Measurements from ENCODE around the gene MACROD2.

Gene MACROD2

GRCh38 chr20:14062786-14063185 lies 67.5 kb downstream of the MACROD2 start:
- DNase-seq, result peak; percentile 28

DNA sequence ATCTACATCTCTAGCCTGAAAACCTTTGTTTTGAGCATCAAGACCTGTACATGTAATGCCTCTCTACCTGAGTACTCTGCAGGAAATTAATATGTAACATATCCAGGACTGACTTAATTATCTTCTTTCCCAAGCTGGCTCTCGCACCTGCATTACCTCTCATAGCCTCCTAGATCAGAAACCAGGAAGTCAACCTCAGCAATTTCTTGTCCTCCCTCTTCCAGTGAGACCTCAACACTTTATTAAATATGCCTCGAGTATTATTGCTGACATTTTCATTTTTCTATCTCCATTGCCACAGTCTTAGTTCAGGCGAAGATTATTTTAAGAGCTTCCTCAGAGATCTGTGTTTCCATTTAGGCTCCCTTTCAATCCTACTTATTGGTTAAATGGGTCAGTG lies 69.0 kb downstream of the MACROD2 start:
- no peak for DNase-seq

GRCh38 chr20:14064921-14065320 lies 69.6 kb downstream of the MACROD2 start:
- DNase-seq, result no peak

DNA sequence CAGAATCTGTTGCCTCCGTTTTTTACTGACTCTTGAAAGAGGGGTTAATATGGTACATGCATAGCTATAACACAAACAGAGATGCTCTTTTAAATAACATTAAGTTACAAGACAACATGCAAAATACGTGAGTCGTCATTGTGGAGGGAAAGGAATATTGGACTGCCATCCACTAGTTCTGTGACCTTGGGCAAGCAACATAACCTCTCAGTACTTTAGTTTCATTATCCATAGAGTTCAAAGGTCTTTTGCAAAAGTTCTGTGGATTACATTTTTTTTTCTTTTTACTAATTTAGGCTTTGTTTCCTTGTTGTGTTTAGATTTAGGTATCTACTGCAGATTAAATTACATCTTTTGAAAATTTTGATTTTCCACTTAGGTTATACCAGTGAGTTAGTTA lies 70.5 kb downstream of the MACROD2 start:
- no peak for DNase-seq

- DNase-seq, result no peak
Observed at GRCh38 chr20:14067603-14068002, 72.3 kb downstream of the MACROD2 start.

GRCh38 chr20:14069796-14070195 lies 74.5 kb downstream of the MACROD2 start:
- peak; percentile 74 for DNase-seq

GRCh38 chr20:14093652-14094051 lies 98.3 kb downstream of the MACROD2 start:
- no peak for DNase-seq

DNA sequence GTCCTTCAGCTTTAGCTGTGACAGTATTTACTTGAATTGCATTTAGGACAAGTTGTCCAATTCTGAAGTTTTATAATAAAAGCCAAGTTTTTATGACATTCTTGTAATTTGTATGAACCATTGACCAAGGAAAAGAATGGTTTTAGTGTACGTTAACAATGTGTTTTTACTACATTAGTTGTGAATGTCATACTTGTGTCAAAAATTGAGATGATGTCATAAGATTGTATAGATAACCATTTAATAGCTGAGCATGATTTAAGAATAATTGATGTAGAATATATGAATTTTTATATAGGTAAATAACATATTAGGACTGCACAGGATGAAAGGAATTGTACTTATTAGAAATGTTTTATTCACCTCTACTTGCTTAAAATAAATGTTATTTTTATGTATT lies 102.9 kb downstream of the MACROD2 start:
- DNase-seq, result no peak

- DNase-seq, result no peak
Observed at GRCh38 chr20:14113416-14113815, 118.1 kb downstream of the MACROD2 start.

DNA sequence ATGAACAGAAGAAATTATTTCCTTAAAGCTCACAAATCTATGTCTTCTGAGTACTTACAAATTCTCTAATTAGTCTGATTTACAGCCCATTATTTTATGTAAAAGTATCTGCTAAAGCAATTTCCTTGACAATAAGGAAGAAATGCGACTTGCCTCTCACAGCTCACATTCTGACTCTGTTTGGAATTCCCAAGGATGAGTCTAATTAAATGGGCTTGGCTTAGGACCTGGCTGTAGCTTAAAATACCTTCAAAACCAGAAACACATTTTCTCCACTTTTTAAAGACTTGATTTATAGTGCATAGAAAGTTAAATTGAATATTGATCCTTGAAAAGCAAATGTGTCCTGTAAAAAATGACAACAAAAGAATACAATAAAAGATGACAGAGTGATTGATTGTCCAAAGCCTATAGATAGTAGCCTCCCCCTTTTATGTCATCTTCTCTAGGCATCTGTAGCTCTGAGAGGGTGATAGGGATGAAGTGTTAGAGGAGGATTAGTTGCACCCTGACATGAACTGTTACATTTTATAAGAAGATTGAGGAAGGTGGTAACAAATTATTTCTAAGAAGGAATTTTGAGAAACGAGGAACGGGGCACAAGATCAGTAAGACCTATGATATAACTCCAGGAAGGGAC lies 118.9 kb downstream of the MACROD2 start:
- no peak for DNase-seq

DNA sequence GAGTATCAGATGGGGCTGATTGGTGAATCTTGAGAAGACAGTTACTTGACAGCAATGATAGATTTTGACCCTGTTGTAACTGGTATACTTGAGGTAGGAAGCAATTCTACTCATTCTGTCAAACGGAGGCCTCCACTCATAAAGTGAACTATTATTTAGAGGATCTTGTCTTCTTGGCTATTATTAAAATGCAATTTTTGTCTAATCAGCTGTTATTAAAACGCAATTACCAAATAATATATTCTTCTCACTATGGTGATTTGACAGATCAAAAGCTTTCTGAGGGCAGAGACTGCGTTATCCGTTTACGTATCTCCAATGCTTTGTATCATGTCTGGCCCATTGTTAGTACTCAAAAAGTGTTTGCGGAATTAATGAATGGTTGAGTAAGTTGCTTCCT lies 120.7 kb downstream of the MACROD2 start:
- DNase-seq, result no peak

- DNase-seq, result peak; percentile 2
Observed at GRCh38 chr20:14117768-14118167, 122.5 kb downstream of the MACROD2 start.

GRCh38 chr20:14126856-14127255 lies 131.5 kb downstream of the MACROD2 start:
- DNase-seq, result no peak

- DNase-seq, result no peak
Observed at GRCh38 chr20:14127514-14128223, 132.4 kb downstream of the MACROD2 start.

DNA sequence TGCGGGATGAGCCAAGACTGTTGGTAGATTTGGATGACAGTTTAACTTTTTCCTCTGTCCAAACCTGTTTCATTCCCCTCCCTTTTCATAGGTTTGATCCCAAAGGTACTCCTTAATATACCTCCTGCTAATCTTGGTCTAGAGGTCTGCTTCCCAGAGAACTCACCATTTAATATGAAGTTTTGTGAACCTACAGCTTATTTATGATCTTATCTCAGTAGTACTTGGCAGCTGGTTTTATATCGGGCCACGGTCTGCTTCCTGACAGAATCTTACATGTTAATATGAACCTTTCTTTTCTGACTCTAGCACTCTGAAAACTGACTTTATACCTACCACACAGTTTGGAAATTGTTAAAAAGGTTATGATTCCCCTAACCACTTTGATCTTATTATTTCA lies 138.7 kb downstream of the MACROD2 start:
- no peak for DNase-seq

DNA sequence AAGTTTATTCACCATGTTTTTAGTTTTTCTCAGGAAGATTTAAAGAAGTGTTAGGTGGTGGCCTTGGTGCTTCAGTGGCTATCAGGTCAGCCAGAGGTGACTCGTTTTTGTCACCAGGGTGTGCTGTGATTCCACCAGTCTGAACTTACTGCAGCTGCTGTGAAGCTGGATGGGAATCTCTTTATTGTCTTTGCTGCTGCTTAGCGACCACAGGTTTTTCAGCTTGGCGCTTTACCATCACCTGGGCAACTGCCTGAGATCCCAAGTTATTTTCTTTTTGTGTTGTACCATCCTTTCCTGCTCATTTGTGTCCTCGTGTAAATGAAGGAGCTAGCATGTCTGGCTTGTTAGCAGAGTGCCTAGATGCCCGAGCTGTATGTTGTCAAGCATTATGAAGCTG lies 146.9 kb downstream of the MACROD2 start:
- peak; percentile 32 for DNase-seq

DNA sequence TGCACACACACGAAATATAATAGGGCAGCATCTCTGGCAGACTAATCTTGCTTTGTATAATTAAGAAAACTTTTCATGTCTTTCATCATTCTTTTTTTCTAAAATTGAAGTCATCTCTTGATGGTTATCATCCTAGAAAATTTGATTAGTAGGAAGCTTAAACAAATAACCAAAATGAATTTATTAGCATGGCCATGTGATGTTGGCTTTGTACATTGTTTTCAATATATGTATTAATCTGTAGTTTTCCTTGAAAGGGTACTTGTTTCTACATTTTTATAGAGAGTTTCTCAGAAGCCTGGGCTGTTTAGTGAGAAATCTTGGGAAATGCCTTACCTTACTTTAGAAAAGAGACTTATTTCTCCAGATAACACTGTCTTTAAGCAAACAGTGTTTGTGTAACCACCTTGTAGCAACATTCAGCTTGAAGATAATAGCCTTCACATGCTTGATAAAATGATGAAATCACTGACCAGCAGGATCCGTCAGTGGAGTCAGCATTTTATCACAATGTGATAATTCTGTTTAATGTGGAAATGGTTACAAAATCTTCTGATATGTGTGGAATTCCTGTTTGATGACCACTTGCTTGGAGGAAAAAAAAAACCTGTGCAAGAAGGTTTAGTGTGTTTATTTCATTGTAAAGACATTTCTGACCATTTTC lies 147.8 kb downstream of the MACROD2 start:
- DNase-seq, result peak; percentile 25

- DNase-seq, result no peak
Observed at GRCh38 chr20:14148042-14148441, 152.7 kb downstream of the MACROD2 start.

- no peak for DNase-seq
Observed at GRCh38 chr20:14155361-14155760, 160.0 kb downstream of the MACROD2 start.

DNA sequence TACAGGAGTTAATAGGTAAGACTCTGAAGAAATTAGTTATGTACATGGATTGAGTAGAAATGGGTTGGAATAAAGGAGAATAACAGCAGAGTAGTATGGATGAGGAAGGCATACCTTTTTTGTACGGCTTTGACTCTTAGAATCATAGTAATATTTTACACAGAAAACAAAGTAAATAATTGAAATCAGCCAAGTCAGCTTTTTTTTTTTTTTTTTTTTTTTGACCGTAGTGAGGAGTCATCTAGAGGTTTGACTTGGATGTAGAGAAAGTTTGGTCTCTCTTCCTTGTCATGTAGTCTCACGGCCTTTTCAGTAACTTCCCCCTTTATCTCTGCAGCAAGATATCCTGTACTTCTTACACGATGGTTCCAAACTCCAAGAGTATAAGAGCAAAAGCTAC lies 183.2 kb downstream of the MACROD2 start:
- DNase-seq, result no peak

GRCh38 chr20:14178952-14179351 lies 183.6 kb downstream of the MACROD2 start:
- DNase-seq, result no peak

- peak; percentile 51 for DNase-seq
Observed at GRCh38 chr20:14189794-14190402, 194.6 kb downstream of the MACROD2 start.

DNA sequence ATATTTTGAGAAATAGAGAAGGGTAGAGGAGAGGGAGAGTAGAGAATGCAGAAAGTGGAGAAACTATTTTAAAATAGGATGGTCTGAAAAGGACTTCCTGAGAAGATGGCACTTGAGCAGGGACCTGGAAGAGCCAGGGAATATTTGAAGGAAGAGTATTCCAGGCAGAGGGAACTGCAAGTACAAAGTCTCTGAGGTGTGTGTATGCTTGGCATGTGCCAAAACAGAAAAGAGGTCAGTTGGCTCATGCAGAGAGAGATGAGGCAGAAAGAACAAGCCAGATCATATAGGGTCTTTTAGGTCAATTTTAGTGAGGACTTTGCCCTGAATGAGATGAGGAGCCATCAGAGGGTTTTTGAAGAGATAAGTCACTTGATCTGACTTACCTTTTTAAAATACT lies 196.2 kb downstream of the MACROD2 start:
- DNase-seq, result no peak

DNA sequence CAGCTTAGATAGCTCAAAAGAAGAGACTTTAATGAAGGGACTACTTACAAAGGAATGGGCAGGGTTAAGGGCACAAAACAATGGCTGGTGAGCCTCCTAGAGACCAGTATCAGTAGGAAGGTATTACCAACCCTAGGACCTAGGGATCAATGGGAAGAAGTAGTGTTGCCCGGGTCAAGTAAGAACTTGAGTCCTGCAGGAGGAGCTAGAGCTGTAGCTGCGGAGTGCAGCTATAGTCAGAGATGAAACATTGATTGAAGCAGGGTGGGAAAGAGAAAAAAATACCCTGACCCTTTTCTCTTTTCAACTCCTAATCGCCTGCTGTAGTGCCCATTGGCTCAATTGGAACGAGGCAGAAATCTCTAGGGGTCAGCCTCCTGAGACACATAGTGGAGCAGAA lies 198.1 kb downstream of the MACROD2 start:
- no peak for DNase-seq

Measured in fibroblast of skin of back (primary cell).